Ramos (cell line): ENCODE data around the gene SPECC1L.

Source experiments
- in situ Hi-C: fragments of 300-500 bp; cut with MboI; formaldehyde crosslinking; loops from one replicate; pipeline ENCODE4 v1.14.3; 2022; ENCODE audit warnings: low sequenced_read_pairs; ENCODE audit not compliant: unreplicated experiment

SPECC1L gene

GRCh38 chr22:24410110-24410856 lies 139.7 kb downstream of the SPECC1L start:
- in situ Hi-C loops = no loop called here

- in situ Hi-C loops = no loop called here
Observed at GRCh38 chr22:24411256-24412004, 140.8 kb downstream of the SPECC1L start.

GRCh38 chr22:24412274-24412673 lies 141.6 kb downstream of the SPECC1L start:
- in situ Hi-C loops = no loop called here

DNA sequence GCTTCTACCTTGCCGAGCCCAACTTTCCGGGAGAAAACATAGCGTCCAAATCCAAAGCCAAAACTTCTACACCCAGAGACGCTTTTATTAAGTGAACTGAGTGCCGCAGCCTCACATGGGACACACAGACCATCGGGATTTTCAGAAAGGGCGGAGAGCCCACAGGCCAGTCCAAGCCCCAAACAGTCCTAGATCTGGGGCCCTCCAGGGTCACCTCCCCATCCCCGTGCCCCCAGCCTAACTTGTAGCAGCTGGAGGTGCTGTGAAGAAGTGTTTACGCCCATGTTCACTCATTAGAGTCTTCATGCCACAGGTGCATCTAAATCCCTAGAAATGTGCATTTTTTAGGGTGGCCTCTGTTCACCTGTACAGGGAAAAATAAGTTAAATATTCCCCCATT lies 142.6 kb downstream of the SPECC1L start:
- in situ Hi-C loops = no loop called here

DNA sequence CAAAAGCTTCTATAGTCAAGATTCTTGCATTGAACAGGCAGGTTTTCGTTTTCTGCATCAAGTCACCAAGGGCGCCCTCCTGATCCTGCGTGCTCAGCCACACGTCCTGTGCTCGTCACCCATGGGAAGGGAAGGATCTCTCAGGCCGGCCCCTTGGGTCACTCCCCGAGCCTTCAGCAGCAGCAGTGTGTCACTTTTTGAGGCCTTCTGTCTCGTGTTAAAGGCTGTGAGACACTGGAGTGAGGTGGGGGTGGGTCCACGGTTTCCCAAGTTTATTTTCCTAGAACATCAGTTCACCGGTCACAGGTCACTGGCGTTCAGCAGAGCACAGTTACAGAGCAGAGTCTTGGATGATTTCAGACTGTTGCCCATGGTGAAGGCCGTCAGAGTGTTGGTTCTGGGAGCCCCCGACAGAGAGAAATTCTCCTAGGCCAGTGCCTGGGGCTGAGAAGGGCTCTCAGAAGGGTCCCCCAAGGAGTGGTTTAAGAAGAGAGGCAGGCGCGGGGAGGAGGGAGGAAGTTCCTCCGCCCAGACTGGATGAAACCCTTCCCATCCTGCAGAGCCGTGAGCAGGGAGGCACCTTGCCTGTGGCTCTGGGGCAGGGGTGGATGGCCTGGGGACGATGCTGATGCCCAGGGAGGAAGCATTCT lies 143.2 kb downstream of the SPECC1L start:
- in situ Hi-C loops = no loop called here

DNA sequence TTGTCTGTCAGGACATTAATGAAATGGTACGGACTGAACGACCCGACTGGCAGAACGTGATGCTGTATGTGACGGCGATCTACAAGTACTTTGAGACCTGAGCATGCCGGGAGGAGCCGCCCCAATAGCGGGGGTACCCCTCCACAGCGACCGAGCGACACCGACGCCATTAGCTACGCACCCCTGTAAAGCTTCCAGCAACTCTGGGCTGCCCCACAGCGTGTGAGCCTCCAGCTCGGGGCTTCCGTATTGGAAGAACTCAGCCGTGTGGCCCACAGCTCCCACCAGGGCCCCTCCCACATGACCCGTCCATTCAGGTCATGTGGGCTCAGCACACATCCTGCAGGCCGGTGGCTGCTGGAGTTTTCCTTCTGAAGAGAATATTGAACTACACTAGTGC lies 143.9 kb downstream of the SPECC1L start:
- in situ Hi-C loops = no loop called here

- in situ Hi-C loops = loop anchor here (5.0 kb wide), 1 partner anchor 92 kb away; no protein-coding TSS in a partner anchor
Observed at GRCh38 chr22:24414984-24415945, 144.6 kb downstream of the SPECC1L start.

GRCh38 chr22:24416095-24416494 lies 145.5 kb downstream of the SPECC1L start:
- in situ Hi-C loops = loop anchor here (5.0 kb wide), 1 partner anchor 91 kb away; no protein-coding TSS in a partner anchor

- in situ Hi-C loops = loop anchor here (5.0 kb wide), 1 partner anchor 91 kb away; no protein-coding TSS in a partner anchor
Observed at GRCh38 chr22:24416611-24417010, 146.0 kb downstream of the SPECC1L start.

- in situ Hi-C loops = loop anchor here (5.0 kb wide), 1 partner anchor 90 kb away; no protein-coding TSS in a partner anchor
Observed at GRCh38 chr22:24417200-24417599, 146.6 kb downstream of the SPECC1L start.

GRCh38 chr22:24417901-24418641 lies 147.4 kb downstream of the SPECC1L start:
- in situ Hi-C loops = loop anchor here (5.0 kb wide), 1 partner anchor 89 kb away; no protein-coding TSS in a partner anchor

GRCh38 chr22:24418786-24419474 lies 148.3 kb downstream of the SPECC1L start:
- in situ Hi-C loops = loop anchor here (5.0 kb wide), 1 partner anchor 88 kb away; no protein-coding TSS in a partner anchor

DNA sequence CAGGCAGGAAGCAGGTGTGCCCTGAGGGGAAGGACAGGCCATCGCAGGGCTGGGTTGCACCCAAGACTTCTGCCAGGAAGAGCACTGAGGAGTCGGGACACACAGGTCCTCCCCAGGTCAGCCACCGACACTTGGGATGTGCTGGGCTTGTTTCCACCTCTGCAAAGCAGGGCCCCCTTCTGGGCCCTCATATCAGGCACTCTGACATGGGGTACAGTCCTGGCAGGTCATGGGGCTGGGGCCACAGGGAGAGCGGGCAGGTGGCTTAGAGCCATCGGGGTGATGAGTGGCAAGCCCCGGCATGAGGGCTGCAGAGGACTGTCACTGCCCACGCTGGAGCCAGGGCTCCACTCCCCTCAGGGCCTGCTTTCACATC lies 148.8 kb downstream of the SPECC1L start:
- in situ Hi-C loops = loop anchor here (5.0 kb wide), 1 partner anchor 88 kb away; no protein-coding TSS in a partner anchor

GRCh38 chr22:24420072-24420976 lies 149.7 kb downstream of the SPECC1L start:
- in situ Hi-C loops = no loop called here

GRCh38 chr22:24420977-24421343 lies 150.3 kb downstream of the SPECC1L start:
- in situ Hi-C loops = no loop called here

- in situ Hi-C loops = no loop called here
Observed at GRCh38 chr22:24421428-24421931, 150.8 kb downstream of the SPECC1L start.

DNA sequence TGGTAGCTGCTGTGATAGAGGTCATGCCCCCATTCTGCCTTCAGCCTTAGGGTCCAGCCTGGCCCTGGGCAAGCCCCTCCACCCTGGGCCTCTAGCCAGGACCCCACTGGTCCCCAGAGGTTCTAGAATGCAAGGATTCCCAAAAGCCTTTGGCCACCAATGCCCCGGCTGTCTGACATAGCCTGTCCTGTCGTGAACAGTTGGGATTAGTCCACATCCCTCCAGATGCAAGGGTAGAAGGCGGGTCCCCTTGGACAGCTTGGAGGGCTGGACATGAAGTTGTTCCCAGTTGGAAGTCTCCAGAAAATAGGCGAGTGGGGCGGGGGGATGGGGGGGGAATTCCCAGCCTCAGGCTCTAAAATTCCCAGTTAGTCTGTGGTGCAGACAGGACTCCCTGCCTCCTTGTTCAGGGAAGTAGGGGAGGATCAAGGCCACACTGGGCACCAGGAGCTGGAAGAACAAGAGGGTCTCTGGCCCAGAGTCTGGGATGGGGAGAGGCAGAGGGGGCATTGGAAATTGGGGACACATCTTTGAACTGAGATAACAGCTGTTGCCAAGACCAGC lies 151.6 kb downstream of the SPECC1L start:
- in situ Hi-C loops = no loop called here
